Sigmoid colon (tissue), 7 donors: ENCODE measurements around the gene NEDD9. TPM values are rescaled to one million over a fixed set of nuclear protein-coding genes. Genes with fewer than 3 reads are reported as not detected.

Experiments used
- DNase-seq: peaks from one replicate; pipeline ENCODE4 v3.0.0-alpha.2; 2019
- H3K27ac ChIP-seq, 4 donors: fragments of 200-600 bp; sonication (generic); one replicate each; pipeline ENCODE4 v1.5.1; 2016 to 2019; ENCODE audit warnings: mild to moderate bottlenecking in 1 of 4
- H3K27me3 ChIP-seq, 3 donors: fragments of 200-600 bp; sonication (generic); one replicate each; pipeline ENCODE4 v1.5.1; 2019; ENCODE audit warnings: mild to moderate bottlenecking in 1 of 3
- H3K36me3 ChIP-seq, 4 donors: fragments of 200-600 bp; sonication (generic); one replicate each; pipeline ENCODE4 v1.5.1; 2016 to 2019
- H3K4me1 ChIP-seq, 4 donors: fragments of 200-600 bp; sonication (generic); one replicate each; pipeline ENCODE4 v1.5.1; 2017 to 2019
- H3K4me3 ChIP-seq, 4 donors: fragments of 200-600 bp; sonication (generic); one replicate each; pipeline ENCODE4 v1.5.1; 2017 to 2019; ENCODE audit warnings: mild to moderate bottlenecking in 2 of 4, moderate library complexity in 1 of 4
- H3K9me3 ChIP-seq, 4 donors: fragments of 200-600 bp in 3 of 4; sonication (generic) in 3 of 4; one replicate each; pipeline versions ENCODE4 v1.5.1 to v1.6.1; 2013 to 2019
- CTCF ChIP-seq, 4 experiments: fragments of 450-650 bp in 3 of 4; fragments of 200-600 bp in 1 of 4; IDR thresholded peaks; one replicate each; pipeline ENCODE4 v1.5.1; 2016 to 2019; ENCODE audit warnings: antibody characterized with exemption in 4 of 4, mild to moderate bottlenecking in 3 of 4, moderate library complexity in 2 of 4
- EP300 ChIP-seq, 4 donors: sonication (generic); formaldehyde crosslinking; IDR thresholded peaks; one replicate each; pipeline ENCODE4 v1.6.1; 2017; ENCODE audit warnings: antibody characterized with exemption in 4 of 4
- POLR2A ChIP-seq, 2 donors: fragments of 450-650 bp; IDR thresholded peaks; one replicate each; pipeline ENCODE4 v1.6.1; 2016; ENCODE audit warnings: antibody characterized with exemption in 2 of 2, mild to moderate bottlenecking in 2 of 2, moderate library complexity in 2 of 2
- POLR2AphosphoS5 ChIP-seq, 4 donors: sonication (generic); formaldehyde crosslinking; IDR thresholded peaks; one replicate each; pipeline ENCODE4 v1.6.1; 2017; ENCODE audit warnings: antibody characterized with exemption in 4 of 4
- WGBS, 2 donors: extraction: QIAGEN DNeasy Blood & Tissue Kit; methylation state at CpG; one replicate each; pipeline ENCODE4 v1.1.7; 2013; 5-methylcytosine and 5-hydroxymethylcytosine counted together
- intact Hi-C: fragments of 100-400 bp; cut with DNase I; formaldehyde crosslinking; loops from one replicate; pipeline ENCODE4 v1.15.1; 2023
- polyA plus RNA-seq, 3 donors: library from polyadenylated mRNA; stranded (reverse); fragments of 200-250 nt; gene quantifications; one replicate each; pipeline ENCODE4 v1.2.3, GENCODE V29; 2013
- total RNA-seq, 4 donors: library from RNA; depleted of rRNA; stranded (reverse); fragments of >200 nt; gene quantifications; one replicate each; pipeline ENCODE4 v1.1.0, GENCODE V29; 2016
- donor health status: healthy with polysubstance abuse.
- donor health status: Bipolar disorder and iron deficiency.
- donor health status: healthy.

NEDD9 gene
- total and polyA plus RNA-seq, 7 donors: 13.8 to 42.5 (median 21.4) TPM

- Histone ChIP-seq H3K9me3 (no peaks in the 10 kb centered on the region), H3K4me1 (peaks cover 0 to 20% (median 16%) of the 10 kb centered on the region in 4 donors), H3K27me3 (no peaks in the 10 kb centered on the region), H3K36me3 (no peaks in the 10 kb centered on the region), H3K4me3 (no peak overlapping the region), H3K27ac (peak overlapping the region in 1 of 4 donors; percentile 71)
- intact Hi-C loops: no loop called here
- 67 to 73% methylated on average over 2 of the region's 2 CpGs for WGBS, 2 donors
- DNase-seq: no peak
- TF ChIP-seq POLR2A (IDR thresholded peaks at IDR 0.05) (no peak), CTCF (IDR thresholded peaks at IDR 0.05) (no peak), EP300 (IDR thresholded peaks at IDR 0.05) (no peak), POLR2AphosphoS5 (IDR thresholded peaks at IDR 0.05) (no peak)
Observed at GRCh38 chr6:11244387-11245126, 12.1 kb upstream of the NEDD9 start.

GRCh38 chr6:11243861-11244260 lies 11.4 kb upstream of the NEDD9 start:
- H3K36me3 ChIP-seq: no peaks in the 10 kb centered on the region
- WGBS, 2 donors: 86 to 95% methylated on average over 1 of the region's 1 CpG
- no peak overlapping the region for H3K27ac ChIP-seq
- H3K27me3 ChIP-seq: no peaks in the 10 kb centered on the region
- no peaks in the 10 kb centered on the region for H3K9me3 ChIP-seq
- H3K4me1 ChIP-seq: peaks cover 0 to 20% (median 16%) of the 10 kb centered on the region in 4 donors
- TF ChIP-seq CTCF (IDR thresholded peaks at IDR 0.05): no peak
- TF ChIP-seq POLR2AphosphoS5 (IDR thresholded peaks at IDR 0.05): no peak
- no peak for TF ChIP-seq EP300 (IDR thresholded peaks at IDR 0.05)
- no peak for TF ChIP-seq POLR2A (IDR thresholded peaks at IDR 0.05)
- intact Hi-C loops: no loop called here
- no peak overlapping the region for H3K4me3 ChIP-seq
- no peak for DNase-seq

- Histone ChIP-seq H3K36me3 (no peaks in the 10 kb centered on the region), H3K4me3 (no peak overlapping the region), H3K9me3 (no peaks in the 10 kb centered on the region), H3K27me3 (no peaks in the 10 kb centered on the region), H3K27ac (no peak overlapping the region), H3K4me1 (peaks cover 0 to 20% (median 16%) of the 10 kb centered on the region in 4 donors)
- TF ChIP-seq POLR2AphosphoS5 (IDR thresholded peaks at IDR 0.05): no peak
- no peak for TF ChIP-seq EP300 (IDR thresholded peaks at IDR 0.05)
- no peak for TF ChIP-seq CTCF (IDR thresholded peaks at IDR 0.05)
- no peak for TF ChIP-seq POLR2A (IDR thresholded peaks at IDR 0.05)
- intact Hi-C loops: no loop called here
- no peak for DNase-seq
Observed at GRCh38 chr6:11242711-11243110, 10.2 kb upstream of the NEDD9 start.

GRCh38 chr6:11241793-11242201 lies 9.3 kb upstream of the NEDD9 start:
- Histone ChIP-seq H3K27me3 (no peaks in the 10 kb centered on the region), H3K4me1 (peaks cover 0 to 20% (median 16%) of the 10 kb centered on the region in 4 donors), H3K9me3 (no peaks in the 10 kb centered on the region), H3K4me3 (no peak overlapping the region), H3K36me3 (no peaks in the 10 kb centered on the region), H3K27ac (no peak overlapping the region)
- DNase-seq: peak; percentile 79
- intact Hi-C loops: no loop called here
- peak in 3 of 4 experiments; percentile 12 to 32 (median 24) for TF ChIP-seq CTCF (IDR thresholded peaks at IDR 0.05)
- no peak for TF ChIP-seq POLR2AphosphoS5 (IDR thresholded peaks at IDR 0.05)
- WGBS, 2 donors: 81 to 82% methylated on average over 17 of the region's 17 CpGs
